Stimulated activated CD8-positive, alpha-beta memory T cell treated with anti-CD3 and anti-CD28 coated beads, Interleukin-4, amount 100 ng/mL, for 1 hour (primary cell): Measurements from ENCODE around the gene TRIP13.
"Not testable (repeated sequence)": the region's sequence is repeated elsewhere in the genome, so short reads cannot be mapped to it uniquely, and the experiment has no call there.

Experiments
- DNase-seq, 2 donors: peaks; one replicate each; pipeline ENCODE4 v3.0.0-alpha.2; 2020; ENCODE audit warnings: low read depth in 2 of 2, low spot score in 1 of 2

TRIP13 gene

DNA sequence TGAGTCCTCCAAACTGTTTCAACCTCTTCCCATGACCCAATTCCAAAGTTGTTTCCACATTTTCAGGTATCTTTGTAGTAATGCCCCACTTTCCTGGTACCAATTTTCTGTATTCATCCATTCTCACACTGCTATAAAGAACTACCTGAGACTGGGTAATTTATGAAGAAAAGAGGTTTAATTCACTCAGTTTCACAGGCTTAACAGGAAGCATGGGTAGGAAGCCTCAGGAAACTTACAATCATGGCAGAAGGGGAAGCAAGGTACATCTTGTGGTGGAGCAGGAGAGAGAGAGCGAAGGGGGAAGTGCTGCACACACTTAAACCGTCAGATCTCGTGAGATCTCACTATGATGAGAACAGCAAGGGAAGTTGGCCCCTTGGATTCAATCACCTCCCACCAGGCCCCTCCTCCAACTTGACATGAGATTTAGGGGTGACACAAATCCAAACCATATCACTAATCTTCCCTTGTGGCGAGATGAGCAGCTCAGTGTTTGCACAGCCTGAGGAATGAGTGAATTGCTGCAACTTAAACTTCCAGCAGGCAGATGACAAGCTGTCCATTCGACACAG is 42.9 kb downstream of the TRIP13 start:
- DNase-seq = no peak

DNA sequence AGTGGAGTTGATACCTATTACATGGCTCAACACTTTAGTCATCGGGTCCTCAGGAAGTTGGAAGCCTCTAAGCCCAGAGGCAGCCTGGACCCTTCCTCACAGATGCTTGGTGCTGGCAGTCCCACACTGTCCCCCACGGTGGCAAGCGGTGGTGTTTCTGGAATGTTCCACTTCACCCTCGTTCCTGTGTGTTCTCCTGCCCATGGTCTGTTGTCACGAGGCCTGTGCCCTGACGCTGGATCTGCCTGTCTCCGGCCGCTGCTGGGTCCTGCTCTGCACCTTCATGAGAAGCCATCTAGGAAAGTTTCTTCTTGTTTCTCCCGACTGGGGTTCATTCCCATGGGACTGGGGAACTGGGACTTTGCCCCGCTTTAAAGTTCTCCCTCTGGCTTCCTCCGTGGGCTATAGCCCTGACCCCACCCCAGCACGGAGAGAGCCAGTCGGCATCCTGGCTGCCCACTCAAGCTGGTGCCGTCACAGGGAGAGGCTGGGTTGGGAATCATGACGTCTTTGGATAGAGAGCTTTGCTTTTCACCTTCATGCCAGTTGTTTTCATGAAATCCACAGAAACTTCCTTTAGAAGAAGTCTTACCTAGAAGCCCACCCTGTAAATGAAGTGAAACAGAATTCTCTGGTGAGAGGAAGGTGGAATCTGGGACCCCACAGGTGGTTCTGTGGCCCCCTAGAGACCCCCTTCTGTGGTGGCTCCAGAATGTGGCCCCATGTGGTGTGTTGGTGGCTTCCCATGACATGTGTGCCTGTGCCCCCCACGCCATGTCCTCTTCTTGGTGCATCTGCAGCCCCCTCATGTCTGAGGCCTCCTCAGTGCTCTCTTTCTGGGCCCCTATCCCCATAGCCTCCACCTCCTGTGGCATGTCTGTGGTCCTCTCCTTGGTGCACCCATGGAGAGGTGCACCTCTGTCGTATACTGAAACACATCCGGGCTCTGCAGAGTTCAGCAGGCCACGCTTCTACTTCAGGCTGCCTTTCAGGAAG is 43.8 kb downstream of the TRIP13 start:
- no peak for DNase-seq

- DNase-seq = no peak
These were observed 44.7 kb downstream of the TRIP13 start for GRCh38 chr5:937151-937924.

DNA sequence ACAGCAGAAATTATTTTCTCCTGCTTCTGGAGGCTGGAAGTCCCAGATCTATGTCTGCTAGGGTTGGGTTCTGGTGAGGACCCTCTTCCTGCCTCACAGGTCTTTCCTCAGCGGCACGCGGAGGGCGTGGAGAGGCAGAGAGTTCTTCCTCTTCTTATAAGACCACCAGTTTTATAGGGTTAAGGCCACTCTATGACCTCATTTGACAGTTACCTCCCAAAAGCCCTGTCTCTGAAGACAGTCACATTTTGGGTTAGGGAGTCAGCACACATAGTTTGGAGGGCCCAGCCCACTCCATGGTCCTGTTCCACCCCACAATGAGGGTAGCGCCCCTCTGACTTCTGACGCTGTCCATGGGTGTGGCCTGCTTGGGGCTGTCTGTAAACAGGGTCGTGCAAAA is 46.7 kb downstream of the TRIP13 start:
- no peak for DNase-seq

GRCh38 chr5:940741-941140 is 48.1 kb downstream of the TRIP13 start:
- not testable (repeated sequence) for DNase-seq

GRCh38 chr5:943201-943917 is 50.7 kb downstream of the TRIP13 start:
- no peak for DNase-seq

DNA sequence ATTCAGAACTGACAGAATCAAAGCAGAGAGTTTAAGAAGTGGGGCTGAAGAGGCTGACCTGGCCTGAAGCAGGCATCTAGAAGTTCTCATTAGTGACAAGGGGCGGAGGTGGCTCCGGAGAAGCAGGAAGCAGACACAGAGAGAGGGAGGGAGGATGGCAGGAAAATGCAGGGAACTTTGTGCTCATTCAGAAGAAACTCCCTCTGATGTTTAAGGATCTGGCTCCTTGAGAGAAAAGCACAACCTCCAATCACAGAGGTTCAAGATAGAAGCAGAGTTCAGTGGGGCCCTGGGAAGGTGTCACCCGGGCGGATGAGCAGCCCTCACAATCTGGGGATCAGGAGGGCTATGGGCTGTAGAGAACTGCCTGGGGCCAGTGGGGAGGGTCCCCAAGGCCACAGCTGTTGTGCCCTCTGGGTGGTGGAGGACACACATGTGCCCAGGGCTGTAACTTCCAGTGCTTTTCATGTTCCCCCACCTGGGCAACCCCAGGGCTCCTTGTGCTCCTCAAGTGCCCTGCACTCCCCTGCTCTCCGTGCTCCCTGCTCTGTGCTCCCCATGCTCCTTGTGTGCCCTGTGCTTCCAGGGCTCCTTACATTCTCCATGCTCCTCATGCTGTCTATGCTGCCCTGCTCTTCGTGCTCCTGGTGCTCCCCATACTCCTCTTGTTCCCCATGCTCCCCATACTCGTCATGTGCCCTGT is 51.4 kb downstream of the TRIP13 start:
- DNase-seq = no peak

GRCh38 chr5:944621-944927 is 51.9 kb downstream of the TRIP13 start:
- DNase-seq = no peak

- DNase-seq = no peak
These were observed 52.5 kb downstream of the TRIP13 start for GRCh38 chr5:944992-945685.

DNA sequence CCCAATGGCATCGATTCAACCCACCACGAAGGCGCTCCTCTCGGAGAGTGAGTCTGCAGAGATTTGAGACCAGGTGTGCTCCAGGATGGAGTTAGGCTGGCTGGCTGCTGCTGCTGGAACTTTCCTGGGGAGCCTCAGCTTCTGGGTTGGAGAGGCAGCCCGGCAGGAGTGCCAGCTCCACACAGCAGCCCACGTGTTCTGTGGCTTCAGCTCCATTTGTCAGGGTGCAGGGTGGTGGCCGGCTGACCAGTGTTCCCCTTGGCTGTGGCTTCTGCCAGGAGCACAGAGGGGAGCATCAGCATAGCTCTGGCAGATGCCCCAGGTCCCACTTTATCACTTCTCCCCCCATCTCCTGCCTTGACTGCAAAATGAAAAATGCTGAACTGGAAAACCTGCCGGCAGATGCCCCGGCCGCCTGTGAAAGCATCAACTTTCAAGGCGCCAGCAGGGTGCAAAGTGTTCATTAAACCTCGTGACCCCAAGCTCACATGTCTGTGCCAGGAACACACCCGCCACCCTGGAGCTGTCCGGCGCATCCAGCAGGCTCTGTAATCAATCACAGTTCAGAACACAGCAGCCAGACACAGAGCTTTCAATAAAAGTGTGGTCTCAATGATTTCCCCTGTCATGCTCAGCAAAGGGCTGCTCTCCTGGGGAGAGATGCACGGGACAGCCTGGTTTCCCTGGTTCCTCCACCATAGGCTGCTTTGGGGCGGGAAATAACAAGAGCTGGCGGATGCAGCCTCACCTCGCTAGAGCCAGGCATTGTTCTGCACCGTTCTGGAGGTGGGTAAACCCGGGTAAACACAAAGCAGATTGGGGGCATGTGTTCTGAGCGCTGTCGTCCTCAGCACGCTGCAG is 53.2 kb downstream of the TRIP13 start:
- DNase-seq = no peak

- DNase-seq = no peak
These were observed 54.3 kb downstream of the TRIP13 start for GRCh38 chr5:946720-947625.

- DNase-seq = no peak
These were observed 55.2 kb downstream of the TRIP13 start for GRCh38 chr5:947626-948471.

DNA sequence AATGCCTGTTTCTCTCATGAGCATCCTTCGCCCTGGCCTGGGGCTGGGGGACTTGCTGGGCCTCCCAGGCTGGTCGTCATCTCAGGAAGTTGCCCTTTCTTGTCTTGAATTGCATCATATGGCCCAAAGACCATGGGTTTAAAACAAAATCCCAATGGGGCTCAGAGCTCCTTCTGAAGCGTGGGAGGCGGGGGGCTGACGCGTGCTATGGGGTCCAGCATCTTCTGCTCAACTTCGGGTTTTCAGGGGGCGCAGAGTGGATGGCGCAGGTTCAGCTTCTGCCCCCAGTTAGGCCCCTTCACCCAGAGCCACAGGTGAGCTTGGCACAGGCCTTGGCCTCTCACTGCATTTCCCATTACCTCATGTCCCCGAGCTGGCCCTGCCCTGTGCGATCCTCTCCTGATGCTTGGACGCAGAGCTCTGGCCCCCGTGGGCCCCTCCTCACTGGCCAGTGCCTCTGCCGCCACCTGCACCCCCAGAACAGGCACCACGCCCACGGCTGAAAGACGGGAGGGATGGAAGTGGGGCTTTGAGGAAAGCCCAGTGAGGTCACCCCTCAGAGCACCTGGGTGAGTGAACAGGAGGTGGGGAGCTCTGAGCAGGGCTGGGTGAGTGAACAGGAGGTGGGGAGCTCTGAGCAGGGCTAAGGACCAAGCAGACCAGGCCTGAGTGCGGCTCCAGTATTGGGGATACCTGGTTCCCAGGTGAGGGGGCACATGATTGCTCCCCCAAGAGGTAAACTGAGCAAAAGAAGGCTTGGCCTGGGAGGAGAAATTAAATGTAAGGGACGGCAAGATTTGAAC is 56.0 kb downstream of the TRIP13 start:
- no peak for DNase-seq

GRCh38 chr5:949275-949543 is 56.5 kb downstream of the TRIP13 start:
- no peak for DNase-seq

GRCh38 chr5:949815-950560 is 57.3 kb downstream of the TRIP13 start:
- no peak for DNase-seq
